ENCODE measurements around the gene KIFC3.

- TF ChIP-seq CTCF (IDR thresholded peaks at IDR 0.05) (no peak), POLR2A (IDR thresholded peaks at IDR 0.05) (no peak)
Observed at GRCh38 chr16:57749101-57749692, 53.1 kb downstream of the KIFC3 start.
